Ascending aorta (tissue), 2 donors: ENCODE data around the gene CDH15. TPM values are rescaled to one million over a fixed set of nuclear protein-coding genes. Genes with fewer than 3 reads are reported as not detected.

ENCODE experiments used
- DNase-seq, 2 donors: peaks; one replicate each; pipeline ENCODE4 v3.0.0-alpha.2; 2019; ENCODE audit warnings: low spot score in 2 of 2
- H3K27ac ChIP-seq, 2 donors: fragments of 200-600 bp; sonication (generic); one replicate each; pipeline ENCODE4 v1.5.1; 2016 to 2017; ENCODE audit warnings: mild to moderate bottlenecking in 1 of 2
- H3K27me3 ChIP-seq: fragments of 200-600 bp; sonication (generic); one replicate; pipeline ENCODE4 v1.5.1; 2017
- H3K36me3 ChIP-seq, 2 donors: fragments of 200-600 bp; sonication (generic); one replicate each; pipeline ENCODE4 v1.5.1; 2016
- H3K4me1 ChIP-seq, 2 donors: fragments of 200-600 bp; sonication (generic); one replicate each; pipeline ENCODE4 v1.5.1; 2016 to 2017; ENCODE audit warnings: mild to moderate bottlenecking in 1 of 2
- H3K4me3 ChIP-seq, 2 donors: fragments of 200-600 bp; sonication (generic); one replicate each; pipeline ENCODE4 v1.5.1; 2016 to 2017; ENCODE audit warnings: mild to moderate bottlenecking in 1 of 2
- H3K9me3 ChIP-seq, 2 donors: fragments of 200-600 bp; sonication (generic); one replicate each; pipeline ENCODE4 v1.5.1; 2016
- CTCF ChIP-seq, 3 experiments: fragments of 200-600 bp in 2 of 3; fragments of 450-650 bp in 1 of 3; sonication (generic) in 2 of 3; IDR thresholded peaks; one replicate each; pipeline ENCODE4 v1.5.1; 2016 to 2019; ENCODE audit warnings: antibody characterized with exemption in 3 of 3, mild to moderate bottlenecking in 1 of 3, moderate library complexity in 1 of 3
- intact Hi-C: fragments of 100-400 bp; cut with DNase I; formaldehyde crosslinking; loops from one replicate; pipeline ENCODE4 v1.15.1; 2023
- total RNA-seq: library from RNA; depleted of rRNA; stranded (reverse); fragments of >200 nt; gene quantifications from one replicate; pipeline ENCODE4 v1.1.0, GENCODE V29; 2016

The CDH15 gene
- total RNA-seq, 1 donor from 2014 or later, result not detected

DNA sequence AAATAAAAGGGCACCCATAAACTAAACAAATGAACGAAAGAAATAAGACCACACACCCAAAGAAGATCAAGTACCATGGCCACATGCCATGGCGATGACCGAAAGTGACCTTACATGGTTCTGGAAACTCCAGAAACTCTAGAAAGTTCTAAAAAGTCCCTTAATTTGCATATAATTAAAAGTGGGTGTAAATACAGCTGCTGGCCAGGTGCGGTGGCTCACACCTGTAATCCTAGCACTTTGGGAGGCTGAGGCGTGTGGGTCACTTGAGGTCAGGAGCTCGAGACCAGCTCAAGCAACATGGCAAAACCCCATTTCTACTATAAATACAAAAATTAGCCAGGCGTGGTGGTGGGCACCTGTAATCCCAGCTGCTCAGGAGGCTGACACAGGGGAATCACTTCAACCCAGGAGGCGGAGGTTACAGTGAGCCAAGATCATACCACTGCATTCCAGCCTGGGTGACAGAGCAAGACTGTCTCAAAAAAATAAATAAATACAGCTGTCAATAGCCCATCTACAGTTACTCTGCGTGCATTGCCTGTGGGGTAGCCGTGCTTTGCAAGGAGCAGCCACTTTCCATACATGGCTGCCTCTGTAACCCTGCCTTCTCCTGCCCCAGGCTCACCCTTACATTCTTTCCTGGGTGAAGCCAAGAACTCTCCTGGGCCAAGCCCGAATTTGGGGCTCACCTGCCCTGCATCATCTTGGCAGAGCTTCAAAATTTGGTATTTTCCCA is 38.8 kb downstream of the CDH15 start:
- no peak for DNase-seq
- H3K4me3 ChIP-seq, result no peak overlapping the region
- no peak for TF ChIP-seq CTCF (IDR thresholded peaks at IDR 0.05)
- H3K4me1 ChIP-seq, result no peaks in the 10 kb centered on the region
- H3K36me3 ChIP-seq, result no peaks in the 10 kb centered on the region
- no peaks in the 10 kb centered on the region for H3K27me3 ChIP-seq
- no peak overlapping the region for H3K27ac ChIP-seq
- intact Hi-C loops, result loop anchor here (10.0 kb wide), 1 partner anchor 116 kb away; the partner anchor contains the start of gene ACSF3
- no peaks in the 10 kb centered on the region for H3K9me3 ChIP-seq

DNA sequence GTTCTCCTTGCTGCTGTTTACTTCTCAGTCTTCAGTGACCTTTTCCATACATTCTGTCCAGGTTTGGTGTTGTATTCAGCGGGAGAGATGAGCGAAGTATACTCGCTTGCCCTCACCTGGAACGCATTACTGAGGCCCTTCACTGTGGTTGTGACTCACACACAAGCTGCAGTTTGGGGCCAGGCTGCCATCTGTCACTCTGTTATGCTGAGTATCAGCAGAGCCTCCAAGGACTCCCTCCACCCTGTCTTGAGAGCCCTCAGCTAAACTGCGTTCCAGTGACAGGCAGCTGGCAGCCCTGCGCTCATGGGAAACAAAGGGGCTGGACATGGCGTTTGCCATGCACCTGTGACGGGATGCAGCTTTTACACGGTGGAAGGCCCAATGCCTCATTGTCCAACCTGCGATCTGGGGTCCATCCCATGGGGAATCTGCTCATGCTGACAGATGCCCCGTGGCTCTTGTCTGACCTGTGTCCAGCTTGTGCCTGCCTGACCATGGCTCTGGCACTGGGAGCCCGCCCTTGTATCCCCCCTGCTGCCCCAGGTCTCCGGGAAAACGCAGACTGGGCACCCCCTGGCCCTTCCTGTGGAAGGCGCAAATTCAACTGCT is 39.5 kb downstream of the CDH15 start:
- no peak for DNase-seq
- TF ChIP-seq CTCF (IDR thresholded peaks at IDR 0.05), result no peak
- intact Hi-C loops, result loop anchor here (10.0 kb wide), 1 partner anchor 116 kb away; the partner anchor contains the start of gene ACSF3
- Histone ChIP-seq H3K27ac (no peak overlapping the region), H3K27me3 (no peaks in the 10 kb centered on the region), H3K4me3 (no peak overlapping the region), H3K36me3 (no peaks in the 10 kb centered on the region), H3K9me3 (no peaks in the 10 kb centered on the region), H3K4me1 (peaks cover 3 to 6% of the 10 kb centered on the region in 2 donors)

GRCh38 chr16:89216315-89217137 is 45.0 kb downstream of the CDH15 start:
- H3K36me3 ChIP-seq, result peaks cover 6 to 11% of the 10 kb centered on the region in 2 donors
- H3K4me3 ChIP-seq, result peak overlapping the region; percentile 75 to 83
- H3K4me1 ChIP-seq, result peaks cover 7 to 21% of the 10 kb centered on the region in 2 donors
- H3K9me3 ChIP-seq, result no peaks in the 10 kb centered on the region
- H3K27ac ChIP-seq, result peak overlapping the region; percentile 91 to 96
- peak in 1 of 2 donors; percentile 88 for DNase-seq
- TF ChIP-seq CTCF (IDR thresholded peaks at IDR 0.05), result peak; percentile 45 to 70 (median 70)
- intact Hi-C loops, result loop anchor here (1.0 to 10.0 kb wide), 6 partner anchors 24 to 510 kb away; partner anchors contain the start of genes ACSF3, CTU2, GALNS and RNF166
- no peaks in the 10 kb centered on the region for H3K27me3 ChIP-seq

GRCh38 chr16:89217138-89217387 is 45.5 kb downstream of the CDH15 start:
- Histone ChIP-seq H3K4me1 (peaks cover 7 to 21% of the 10 kb centered on the region in 2 donors), H3K27me3 (no peaks in the 10 kb centered on the region), H3K9me3 (no peaks in the 10 kb centered on the region), H3K4me3 (peak overlapping the region; percentile 75 to 83), H3K36me3 (peaks cover 11 to 16% of the 10 kb centered on the region in 2 donors), H3K27ac (peak overlapping the region; percentile 91 to 96)
- TF ChIP-seq CTCF (IDR thresholded peaks at IDR 0.05), result no peak
- DNase-seq, result no peak
- intact Hi-C loops, result loop anchor here (1.0 to 10.0 kb wide), 6 partner anchors 24 to 510 kb away; partner anchors contain the start of genes ACSF3, CTU2, GALNS and RNF166

DNA sequence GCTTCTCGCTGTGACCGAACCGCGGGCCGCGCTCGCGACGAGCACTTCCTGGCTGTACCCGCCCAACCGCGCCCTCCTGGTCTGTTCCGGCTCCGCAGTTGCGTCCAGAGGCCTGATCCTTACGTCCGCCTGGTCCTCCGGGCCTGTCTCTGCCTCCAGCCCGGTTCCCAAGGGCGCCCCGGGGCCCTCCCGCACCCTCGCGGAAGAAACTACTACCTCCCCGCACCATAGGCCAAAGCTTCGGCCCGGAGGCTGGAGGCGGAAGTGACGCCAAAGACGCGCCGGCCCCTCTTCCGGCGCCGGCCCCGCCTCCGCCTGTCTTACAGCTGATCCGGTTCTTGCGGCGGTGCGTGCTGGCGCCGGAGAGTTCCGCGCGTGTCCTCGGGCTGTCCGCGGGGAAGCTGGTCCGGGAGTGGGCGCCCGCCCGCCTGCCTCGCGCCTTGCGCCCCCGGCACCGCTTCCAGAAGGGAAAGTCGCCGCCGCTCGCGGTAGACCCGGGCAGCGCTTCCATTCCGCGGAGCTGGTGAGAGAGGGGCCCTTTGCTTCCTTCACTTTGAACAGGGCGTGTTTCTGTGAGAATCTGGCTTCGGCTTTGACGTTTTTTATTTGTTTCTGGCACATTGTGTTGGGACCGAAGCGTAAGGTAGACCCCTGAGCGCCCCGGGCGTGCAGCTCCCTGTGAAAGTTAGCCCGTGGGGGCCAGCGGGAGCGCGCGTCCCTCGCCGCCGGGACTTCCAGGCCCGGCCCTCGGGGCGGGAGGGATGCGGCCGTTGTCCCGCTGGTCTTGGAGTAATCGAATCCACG is 46.0 kb downstream of the CDH15 start, which contains the start of gene ZNF778:
Gene ZNF778, plus strand, starts transcription at position 316 of the 804 bp plus-strand sequence. CDS start 3,425 bp downstream, outside the sequence.
- Histone ChIP-seq H3K36me3 (peaks cover 15 to 21% of the 10 kb centered on the region in 2 donors), H3K9me3 (no peaks in the 10 kb centered on the region), H3K27ac (peak within 1 kb of the TSS; percentile 91 to 96), H3K27me3 (no peaks in the 10 kb centered on the region), H3K4me1 (peaks cover 7 to 21% of the 10 kb centered on the region in 2 donors), H3K4me3 (peak within 1 kb of the TSS; percentile 75 to 83)
- intact Hi-C loops, result loop anchor here (1.0 to 10.0 kb wide), 6 partner anchors 23 to 511 kb away; partner anchors contain the start of genes ACSF3, CTU2, GALNS and RNF166
- peak; percentile 21 to 90 for DNase-seq
- TF ChIP-seq CTCF (IDR thresholded peaks at IDR 0.05), result peak in 1 of 3 experiments; percentile 5
